Heart left ventricle (tissue), 13 donors: Measurements from ENCODE around the gene XAGE1B.

ENCODE experiments used
- POLR2A ChIP-seq, 2 donors: fragments of 450-650 bp; IDR thresholded peaks; one replicate each; pipeline ENCODE4 v1.6.1; 2017; ENCODE audit warnings: antibody characterized with exemption in 2 of 2, mild to moderate bottlenecking in 2 of 2, moderate library complexity in 2 of 2
- TF ChIP-seq, protein P1 (sequence below), 12 donors: fragments of 200-600 bp; sonication (generic) in 4 of 12; IDR thresholded peaks; one replicate each; pipeline versions ENCODE4 v1.5.0 to v1.8.0; 2018 to 2022; ENCODE audit warnings: antibody characterized with exemption in 12 of 12, mild to moderate bottlenecking in 5 of 12
- donor health status: ischemic (EF 13 %, LVEDD 7.1; RV severe dilation, severe dysfunction).
- donor health status: DM: no; HTN: yes; CAD: no.
- donor health status: DM: no; HTN: no; CAD: no.
- donor health status: ischemic (EF 25% LVEDD 6.9; RV normal size, moderate dysfunction).
- donor health status: ischemic (EF 25% LVEDD 5.7; RV mildly dilated, moderate dysfunction).
- donor health status: ischemic (EF 35%, LVEDD 5.7; RV mildly dilated, moderate dysfunction).
- donor health status: nonischemic (EF 11% LVEDD 7.7; RV severe dilation, severe dysfunction).
- donor health status: DM: yes; HTN: yes; CAD: no.
- donor health status: PGD.
- donor health status: ischemic (EF 29% LVEDD 5.4; RV normal size, mild dysfunction).
- donor health status: nonischemic (EF 23%, LVEDD 6.1; RV moderate dilation, normal function).

DNA sequence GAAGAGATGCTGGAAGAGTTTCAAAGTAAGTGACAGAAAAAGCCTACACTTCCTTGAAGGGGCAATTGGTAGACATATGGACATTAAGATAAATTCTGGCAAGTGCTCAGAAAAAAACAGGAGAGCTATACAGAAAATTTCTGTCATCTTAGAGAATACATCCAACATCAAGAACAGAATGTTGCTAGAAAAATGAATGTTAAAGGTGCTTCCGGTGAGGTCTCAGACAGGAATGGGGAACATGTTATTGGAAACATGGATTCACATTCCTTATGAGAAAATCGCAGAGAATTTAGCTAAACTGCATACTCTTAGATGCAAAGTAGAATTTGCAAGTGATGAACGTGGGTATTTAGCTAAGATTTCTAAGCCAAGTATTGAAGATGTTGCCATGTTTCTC, 9.5 kb downstream of the XAGE1B start:
- TF ChIP-seq, protein P1, sequence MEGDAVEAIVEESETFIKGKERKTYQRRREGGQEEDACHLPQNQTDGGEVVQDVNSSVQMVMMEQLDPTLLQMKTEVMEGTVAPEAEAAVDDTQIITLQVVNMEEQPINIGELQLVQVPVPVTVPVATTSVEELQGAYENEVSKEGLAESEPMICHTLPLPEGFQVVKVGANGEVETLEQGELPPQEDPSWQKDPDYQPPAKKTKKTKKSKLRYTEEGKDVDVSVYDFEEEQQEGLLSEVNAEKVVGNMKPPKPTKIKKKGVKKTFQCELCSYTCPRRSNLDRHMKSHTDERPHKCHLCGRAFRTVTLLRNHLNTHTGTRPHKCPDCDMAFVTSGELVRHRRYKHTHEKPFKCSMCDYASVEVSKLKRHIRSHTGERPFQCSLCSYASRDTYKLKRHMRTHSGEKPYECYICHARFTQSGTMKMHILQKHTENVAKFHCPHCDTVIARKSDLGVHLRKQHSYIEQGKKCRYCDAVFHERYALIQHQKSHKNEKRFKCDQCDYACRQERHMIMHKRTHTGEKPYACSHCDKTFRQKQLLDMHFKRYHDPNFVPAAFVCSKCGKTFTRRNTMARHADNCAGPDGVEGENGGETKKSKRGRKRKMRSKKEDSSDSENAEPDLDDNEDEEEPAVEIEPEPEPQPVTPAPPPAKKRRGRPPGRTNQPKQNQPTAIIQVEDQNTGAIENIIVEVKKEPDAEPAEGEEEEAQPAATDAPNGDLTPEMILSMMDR (IDR thresholded peaks at IDR 0.05), result no peak
- no peak for TF ChIP-seq POLR2A (IDR thresholded peaks at IDR 0.05)
